HCT116 (cell line): ENCODE results near the gene MKNK1.

Experiments used
- ATF3 ChIP-seq: IDR thresholded peaks from 2 replicates; pipeline ENCODE4 v1.6.1; 2012
- CTCF ChIP-seq, 3 experiments: fragments of 200-600 bp in 1 of 3; sonication (generic) in 1 of 3; IDR thresholded peaks in 2 of 3; conservative IDR thresholded peaks in 1 of 3; 2 replicates each; pipeline ENCODE4 v1.5.1; 2012 to 2017; ENCODE audit warnings: low read depth in 2 of 3, low read length in 2 of 3, antibody characterized with exemption in 1 of 3, borderline replicate concordance in 1 of 3, control low read depth in 1 of 3, mild to moderate bottlenecking in 1 of 3, mixed read lengths in 1 of 3, mixed run types in 1 of 3, moderate library complexity in 1 of 3; ENCODE audit not compliant: insufficient read depth in 1 of 3
- EZH2 ChIP-seq: fragments of 200-600 bp; sonication (generic); IDR thresholded peaks from 2 replicates; pipeline ENCODE4 v1.6.1; 2017; ENCODE audit warnings: antibody characterized with exemption, mixed run types

- TF ChIP-seq ATF3 (no peak), EZH2 (no peak), CTCF (IDR thresholded peaks at IDR 0.05 in 2 of 3, conservative IDR thresholded peaks at IDR 0.05 in 1 of 3; ENCODE audit: borderline replicate concordance in 1 of 3, insufficient read depth in 1 of 3, low read depth in 2 of 3, low read length in 2 of 3) (no peak)
Measured at GRCh38 chr1:46526013-46526690, 77.9 kb downstream of the MKNK1 start.
